Measurements from ENCODE around the gene MUC2.

DNA sequence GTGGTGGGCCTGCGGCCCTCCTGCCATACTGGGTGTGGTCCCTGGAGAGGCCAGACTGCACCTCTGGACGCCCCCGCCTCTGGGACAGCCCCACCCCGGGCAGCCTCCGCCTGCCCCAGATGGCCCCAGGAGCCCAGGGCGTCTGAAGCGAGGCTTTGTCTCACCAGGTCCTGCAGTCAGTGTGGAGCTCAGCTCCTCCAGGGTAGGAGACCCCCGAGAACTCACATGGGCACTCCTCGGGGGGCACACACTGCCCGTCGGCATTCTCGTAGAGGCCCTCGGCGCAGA lies 48.6 kb upstream of the MUC2 start:
- TF ChIP-seq POLR2A (IDR thresholded peaks at IDR 0.05; ENCODE audit: low read depth, low read length): no peak
- TF ChIP-seq, protein P1, sequence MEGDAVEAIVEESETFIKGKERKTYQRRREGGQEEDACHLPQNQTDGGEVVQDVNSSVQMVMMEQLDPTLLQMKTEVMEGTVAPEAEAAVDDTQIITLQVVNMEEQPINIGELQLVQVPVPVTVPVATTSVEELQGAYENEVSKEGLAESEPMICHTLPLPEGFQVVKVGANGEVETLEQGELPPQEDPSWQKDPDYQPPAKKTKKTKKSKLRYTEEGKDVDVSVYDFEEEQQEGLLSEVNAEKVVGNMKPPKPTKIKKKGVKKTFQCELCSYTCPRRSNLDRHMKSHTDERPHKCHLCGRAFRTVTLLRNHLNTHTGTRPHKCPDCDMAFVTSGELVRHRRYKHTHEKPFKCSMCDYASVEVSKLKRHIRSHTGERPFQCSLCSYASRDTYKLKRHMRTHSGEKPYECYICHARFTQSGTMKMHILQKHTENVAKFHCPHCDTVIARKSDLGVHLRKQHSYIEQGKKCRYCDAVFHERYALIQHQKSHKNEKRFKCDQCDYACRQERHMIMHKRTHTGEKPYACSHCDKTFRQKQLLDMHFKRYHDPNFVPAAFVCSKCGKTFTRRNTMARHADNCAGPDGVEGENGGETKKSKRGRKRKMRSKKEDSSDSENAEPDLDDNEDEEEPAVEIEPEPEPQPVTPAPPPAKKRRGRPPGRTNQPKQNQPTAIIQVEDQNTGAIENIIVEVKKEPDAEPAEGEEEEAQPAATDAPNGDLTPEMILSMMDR (conservative IDR thresholded peaks at IDR 0.05; ENCODE audit: low read depth, low read length): no peak
- no peak for TF ChIP-seq SMC3 (IDR thresholded peaks at IDR 0.05; ENCODE audit: low read depth, low read length)
- TF ChIP-seq MAZ (IDR thresholded peaks at IDR 0.05; ENCODE audit: borderline replicate concordance, low read depth, low read length): no peak
- TF ChIP-seq MAFK (IDR thresholded peaks at IDR 0.05; ENCODE audit: low read depth, low read length): no peak
- no peak for TF ChIP-seq MXI1 (IDR thresholded peaks at IDR 0.05; ENCODE audit: borderline replicate concordance, low read depth, low read length)
- TF ChIP-seq CEBPB (IDR thresholded peaks at IDR 0.05; ENCODE audit: low read depth, low read length): no peak
- TF ChIP-seq RCOR1 (IDR thresholded peaks at IDR 0.05; ENCODE audit: insufficient replicate concordance, low read length): no peak
- no peak for TF ChIP-seq RFX5 (IDR thresholded peaks at IDR 0.05; ENCODE audit: low read depth, low read length)
- TF ChIP-seq, protein P2, sequence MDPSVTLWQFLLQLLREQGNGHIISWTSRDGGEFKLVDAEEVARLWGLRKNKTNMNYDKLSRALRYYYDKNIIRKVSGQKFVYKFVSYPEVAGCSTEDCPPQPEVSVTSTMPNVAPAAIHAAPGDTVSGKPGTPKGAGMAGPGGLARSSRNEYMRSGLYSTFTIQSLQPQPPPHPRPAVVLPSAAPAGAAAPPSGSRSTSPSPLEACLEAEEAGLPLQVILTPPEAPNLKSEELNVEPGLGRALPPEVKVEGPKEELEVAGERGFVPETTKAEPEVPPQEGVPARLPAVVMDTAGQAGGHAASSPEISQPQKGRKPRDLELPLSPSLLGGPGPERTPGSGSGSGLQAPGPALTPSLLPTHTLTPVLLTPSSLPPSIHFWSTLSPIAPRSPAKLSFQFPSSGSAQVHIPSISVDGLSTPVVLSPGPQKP (IDR thresholded peaks at IDR 0.05; ENCODE audit: borderline replicate concordance, low read depth, low read length): no peak
- no peak for TF ChIP-seq FOS (IDR thresholded peaks at IDR 0.05; ENCODE audit: low read depth, low read length)
- no peak for TF ChIP-seq NFE2L2 (IDR thresholded peaks at IDR 0.05; ENCODE audit: low read depth, low read length)
- no peak for TF ChIP-seq RAD21 (IDR thresholded peaks at IDR 0.05; ENCODE audit: low read length)

All from IMR-90 (cell line).